Mesothelial cell of epicardium (in vitro differentiated cells): ENCODE measurements around the gene WIPF2. TPM values are rescaled to one million over a fixed set of nuclear protein-coding genes. Genes with fewer than 3 reads are reported as not detected.
A peak's percentile ranks its signal among the peaks of the same experiment; 100 is the strongest.

ENCODE experiments used
- DNase-seq, 2 experiments: peaks; one replicate each; pipeline ENCODE4 v3.0.0; 2021; ENCODE audit warnings: low spot score in 2 of 2; ENCODE audit not compliant: unreplicated experiment in 2 of 2
- H3K27ac Mint-ChIP-seq: 2 replicates; pipeline ENCODE4 v1.8.0; 2021; ENCODE audit warnings: mixed read lengths
- H3K27me3 Mint-ChIP-seq: 2 replicates; pipeline ENCODE4 v1.8.0; 2021; ENCODE audit warnings: low read depth, mixed read lengths
- H3K36me3 Mint-ChIP-seq: 2 replicates; pipeline ENCODE4 v1.8.0; 2021; ENCODE audit warnings: mixed read lengths
- H3K4me1 Mint-ChIP-seq: 2 replicates; pipeline ENCODE4 v1.8.0; 2021; ENCODE audit warnings: mixed read lengths
- H3K4me3 Mint-ChIP-seq: 2 replicates; pipeline ENCODE4 v1.8.0; 2021; ENCODE audit warnings: mild to moderate bottlenecking, moderate library complexity, mixed read lengths
- H3K9me3 Mint-ChIP-seq: 2 replicates; pipeline ENCODE4 v1.8.0; 2021; ENCODE audit warnings: mixed read lengths
- total RNA-seq: library from RNA; stranded (reverse); gene quantifications from 3 replicates; pipeline ENCODE4 v1.2.1, GENCODE V29; 2021
- TF ChIP-seq, protein P1 (sequence below): fragments of 200-600 bp; sonication (generic); IDR thresholded peaks from one replicate; pipeline ENCODE4 v1.5.0; 2021; ENCODE audit warnings: antibody characterized with exemption; ENCODE audit not compliant: unreplicated experiment

Gene WIPF2
- total RNA-seq, 1 donor from 2014 or later: 27.0 TPM

GRCh38 chr17:40279402-40279801, 60.3 kb downstream of the WIPF2 start:
- DNase-seq: no peak
- H3K27me3 Mint-ChIP-seq: no peaks in the 10 kb centered on the region
- no peak overlapping the region for H3K27ac Mint-ChIP-seq
- H3K9me3 Mint-ChIP-seq: no peaks in the 10 kb centered on the region
- peaks cover 41% of the 10 kb centered on the region for H3K36me3 Mint-ChIP-seq
- peaks cover 20% of the 10 kb centered on the region for H3K4me1 Mint-ChIP-seq
- TF ChIP-seq, protein P1, sequence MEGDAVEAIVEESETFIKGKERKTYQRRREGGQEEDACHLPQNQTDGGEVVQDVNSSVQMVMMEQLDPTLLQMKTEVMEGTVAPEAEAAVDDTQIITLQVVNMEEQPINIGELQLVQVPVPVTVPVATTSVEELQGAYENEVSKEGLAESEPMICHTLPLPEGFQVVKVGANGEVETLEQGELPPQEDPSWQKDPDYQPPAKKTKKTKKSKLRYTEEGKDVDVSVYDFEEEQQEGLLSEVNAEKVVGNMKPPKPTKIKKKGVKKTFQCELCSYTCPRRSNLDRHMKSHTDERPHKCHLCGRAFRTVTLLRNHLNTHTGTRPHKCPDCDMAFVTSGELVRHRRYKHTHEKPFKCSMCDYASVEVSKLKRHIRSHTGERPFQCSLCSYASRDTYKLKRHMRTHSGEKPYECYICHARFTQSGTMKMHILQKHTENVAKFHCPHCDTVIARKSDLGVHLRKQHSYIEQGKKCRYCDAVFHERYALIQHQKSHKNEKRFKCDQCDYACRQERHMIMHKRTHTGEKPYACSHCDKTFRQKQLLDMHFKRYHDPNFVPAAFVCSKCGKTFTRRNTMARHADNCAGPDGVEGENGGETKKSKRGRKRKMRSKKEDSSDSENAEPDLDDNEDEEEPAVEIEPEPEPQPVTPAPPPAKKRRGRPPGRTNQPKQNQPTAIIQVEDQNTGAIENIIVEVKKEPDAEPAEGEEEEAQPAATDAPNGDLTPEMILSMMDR: no peak
- no peak overlapping the region for H3K4me3 Mint-ChIP-seq

- DNase-seq: no peak
- Mint-ChIP-seq H3K27me3 (no peaks in the 10 kb centered on the region), H3K4me3 (no peak overlapping the region), H3K27ac (peak overlapping the region; percentile 77), H3K4me1 (peaks cover 24% of the 10 kb centered on the region), H3K36me3 (peaks cover 31% of the 10 kb centered on the region), H3K9me3 (no peaks in the 10 kb centered on the region)
- TF ChIP-seq, protein P1: no peak
Measured at GRCh38 chr17:40281663-40282062, 62.6 kb downstream of the WIPF2 start.

- H3K36me3 Mint-ChIP-seq: peaks cover 17% of the 10 kb centered on the region
- peak overlapping the region; percentile 85 for H3K27ac Mint-ChIP-seq
- peaks cover 33% of the 10 kb centered on the region for H3K4me1 Mint-ChIP-seq
- no peaks in the 10 kb centered on the region for H3K27me3 Mint-ChIP-seq
- no peak overlapping the region for H3K4me3 Mint-ChIP-seq
- H3K9me3 Mint-ChIP-seq: no peaks in the 10 kb centered on the region
- TF ChIP-seq, protein P1: no peak
- DNase-seq: no peak
Measured at GRCh38 chr17:40283662-40284061, 64.6 kb downstream of the WIPF2 start.

GRCh38 chr17:40284085-40284713, 65.1 kb downstream of the WIPF2 start:
- DNase-seq: no peak
- H3K27ac Mint-ChIP-seq: peak overlapping the region; percentile 85
- TF ChIP-seq, protein P1: no peak
- H3K4me3 Mint-ChIP-seq: no peak overlapping the region
- no peaks in the 10 kb centered on the region for H3K9me3 Mint-ChIP-seq
- H3K4me1 Mint-ChIP-seq: peaks cover 36% of the 10 kb centered on the region
- peaks cover 17% of the 10 kb centered on the region for H3K36me3 Mint-ChIP-seq
- H3K27me3 Mint-ChIP-seq: no peaks in the 10 kb centered on the region

DNA sequence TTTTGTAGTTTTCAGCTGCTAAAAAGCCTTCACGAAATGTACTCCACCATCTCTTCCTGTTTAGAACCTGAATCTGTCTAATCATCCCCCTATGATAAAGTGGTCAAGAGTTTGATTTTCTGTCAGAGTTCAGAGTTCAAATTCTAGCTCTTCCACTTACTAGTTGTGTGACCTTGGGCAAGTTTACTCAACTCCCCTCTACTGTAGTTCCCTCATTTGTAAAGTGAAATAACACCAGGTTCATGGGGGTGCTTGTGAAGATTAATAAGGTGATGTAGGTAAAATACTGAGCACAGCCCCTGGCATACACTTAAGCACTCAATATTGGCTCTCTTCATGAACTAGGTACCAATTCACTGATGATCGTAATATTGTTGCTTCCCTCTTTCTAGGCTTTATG, 67.4 kb downstream of the WIPF2 start:
- Mint-ChIP-seq H3K4me3 (no peak overlapping the region), H3K27ac (no peak overlapping the region), H3K36me3 (peaks cover 8% of the 10 kb centered on the region), H3K27me3 (no peaks in the 10 kb centered on the region), H3K9me3 (no peaks in the 10 kb centered on the region), H3K4me1 (peaks cover 36% of the 10 kb centered on the region)
- no peak for DNase-seq
- TF ChIP-seq, protein P1: no peak

GRCh38 chr17:40287159-40287493, 68.0 kb downstream of the WIPF2 start:
- peak overlapping the region; percentile 98 for H3K27ac Mint-ChIP-seq
- no peaks in the 10 kb centered on the region for H3K27me3 Mint-ChIP-seq
- peak overlapping the region; percentile 96 for H3K4me3 Mint-ChIP-seq

More at GRCh38 chr17:40287159-40287493, 68.0 kb downstream of the WIPF2 start:
- Mint-ChIP-seq H3K9me3 (no peaks in the 10 kb centered on the region), H3K36me3 (peaks cover 8% of the 10 kb centered on the region), H3K4me1 (peaks cover 29% of the 10 kb centered on the region)
- TF ChIP-seq, protein P1: no peak
- DNase-seq: no peak
